Activated T-cell treated with anti-CD3 and anti-CD28 coated beads, Interleukin-2, amount 50 U/mL, for 4 hours (primary cell): ENCODE data around the gene METTL25B. TPM values are rescaled to one million over a fixed set of nuclear protein-coding genes. Genes with fewer than 3 reads are reported as not detected.

ENCODE experiments used
- ATAC-seq, 2 donors: fragments of 200-7000 bp; cut with Tn5 transposase; one replicate each; pipeline ENCODE4 v1.10.0; 2021
- DNase-seq: peaks from one replicate; pipeline ENCODE4 v3.0.0-alpha.2; 2020
- H3K27me3 Mint-ChIP-seq: one replicate; pipeline ENCODE4 v1.8.0; 2021; ENCODE audit warnings: low read depth, mixed read lengths
- H3K36me3 Mint-ChIP-seq: one replicate; pipeline ENCODE4 v1.8.0; 2022; ENCODE audit warnings: mixed read lengths; ENCODE audit not compliant: insufficient read depth
- H3K4me1 Mint-ChIP-seq: one replicate; pipeline ENCODE4 v1.8.0; 2021; ENCODE audit warnings: low read depth, mixed read lengths
- H3K4me3 Mint-ChIP-seq: one replicate; pipeline ENCODE4 v1.8.0; 2021; ENCODE audit warnings: mild to moderate bottlenecking, moderate library complexity, mixed read lengths
- H3K9me3 Mint-ChIP-seq: one replicate; pipeline ENCODE4 v1.8.0; 2021; ENCODE audit warnings: mixed read lengths
- total RNA-seq, 3 donors: library from RNA; stranded (reverse); gene quantifications; one replicate each; pipeline ENCODE4 v1.2.1, GENCODE V29; 2021

METTL25B gene
- total RNA-seq, 3 donors from 2014 or later, result 16.6 to 18.9 (median 18.5) TPM

- H3K4me3 Mint-ChIP-seq, result peak overlapping the region; percentile 63
- DNase-seq, result no peak
- peaks cover 25% of the 10 kb centered on the region for H3K4me1 Mint-ChIP-seq
- peaks cover 19% of the 10 kb centered on the region for H3K27me3 Mint-ChIP-seq
- peaks cover 2% of the 10 kb centered on the region for H3K36me3 Mint-ChIP-seq
- no peaks in the 10 kb centered on the region for H3K9me3 Mint-ChIP-seq
- no peak for ATAC-seq
Observed at GRCh38 chr1:156707417-156708217, 20.7 kb upstream of the METTL25B start.

GRCh38 chr1:156708218-156708661 is 20.0 kb upstream of the METTL25B start:
- no peak for DNase-seq
- no peak for ATAC-seq
- H3K36me3 Mint-ChIP-seq, result peaks cover 2% of the 10 kb centered on the region
- peaks cover 15% of the 10 kb centered on the region for H3K27me3 Mint-ChIP-seq
- H3K9me3 Mint-ChIP-seq, result no peaks in the 10 kb centered on the region
- H3K4me3 Mint-ChIP-seq, result no peak overlapping the region
- peaks cover 25% of the 10 kb centered on the region for H3K4me1 Mint-ChIP-seq

- Mint-ChIP-seq H3K27me3 (peaks cover 8% of the 10 kb centered on the region), H3K36me3 (peaks cover 2% of the 10 kb centered on the region), H3K4me1 (peaks cover 25% of the 10 kb centered on the region), H3K4me3 (no peak overlapping the region), H3K9me3 (no peaks in the 10 kb centered on the region)
- DNase-seq (no peak), ATAC-seq (no peak)
Observed at GRCh38 chr1:156709031-156709430, 19.2 kb upstream of the METTL25B start.

- ATAC-seq (no peak), DNase-seq (no peak)
- peaks cover 2% of the 10 kb centered on the region for H3K27me3 Mint-ChIP-seq
- H3K36me3 Mint-ChIP-seq, result peaks cover 4% of the 10 kb centered on the region
- no peak overlapping the region for H3K4me3 Mint-ChIP-seq
- H3K9me3 Mint-ChIP-seq, result no peaks in the 10 kb centered on the region
- peaks cover 19% of the 10 kb centered on the region for H3K4me1 Mint-ChIP-seq
Observed at GRCh38 chr1:156709757-156710489, 18.3 kb upstream of the METTL25B start.

- Mint-ChIP-seq H3K4me1 (peaks cover 8% of the 10 kb centered on the region), H3K9me3 (no peaks in the 10 kb centered on the region), H3K36me3 (peaks cover 17% of the 10 kb centered on the region), H3K4me3 (no peak overlapping the region), H3K27me3 (no peaks in the 10 kb centered on the region)
- ATAC-seq (no peak), DNase-seq (no peak)
Observed at GRCh38 chr1:156711011-156711817, 17.1 kb upstream of the METTL25B start.

- H3K36me3 Mint-ChIP-seq, result peaks cover 21% of the 10 kb centered on the region
- DNase-seq (no peak), ATAC-seq (no peak)
- H3K4me1 Mint-ChIP-seq, result no peaks in the 10 kb centered on the region
- H3K4me3 Mint-ChIP-seq, result no peak overlapping the region
- H3K9me3 Mint-ChIP-seq, result no peaks in the 10 kb centered on the region
- no peaks in the 10 kb centered on the region for H3K27me3 Mint-ChIP-seq
Observed at GRCh38 chr1:156712626-156713025, 15.6 kb upstream of the METTL25B start.

- H3K4me1 Mint-ChIP-seq, result no peaks in the 10 kb centered on the region
- no peak for ATAC-seq
- no peaks in the 10 kb centered on the region for H3K27me3 Mint-ChIP-seq
Observed at GRCh38 chr1:156714830-156715229, 13.4 kb upstream of the METTL25B start.

GRCh38 chr1:156717351-156717750 is 10.9 kb upstream of the METTL25B start:
- no peak for ATAC-seq
- Mint-ChIP-seq H3K4me1 (peaks cover 1% of the 10 kb centered on the region), H3K27me3 (no peaks in the 10 kb centered on the region), H3K9me3 (no peaks in the 10 kb centered on the region), H3K4me3 (no peak overlapping the region), H3K36me3 (peaks cover 28% of the 10 kb centered on the region)
- DNase-seq, result no peak

More at GRCh38 chr1:156714830-156715229, 13.4 kb upstream of the METTL25B start:
- DNase-seq, result no peak
- Mint-ChIP-seq H3K9me3 (no peaks in the 10 kb centered on the region), H3K4me3 (no peak overlapping the region), H3K36me3 (peaks cover 23% of the 10 kb centered on the region)

- ATAC-seq (no peak), DNase-seq (no peak)
- Mint-ChIP-seq H3K4me1 (peaks cover 16% of the 10 kb centered on the region), H3K9me3 (no peaks in the 10 kb centered on the region), H3K27me3 (no peaks in the 10 kb centered on the region), H3K36me3 (peaks cover 29% of the 10 kb centered on the region), H3K4me3 (no peak overlapping the region)
Observed at GRCh38 chr1:156721131-156721530, 7.1 kb upstream of the METTL25B start.

GRCh38 chr1:156721535-156721934 is 6.7 kb upstream of the METTL25B start:
- no peak for ATAC-seq
- Mint-ChIP-seq H3K27me3 (no peaks in the 10 kb centered on the region), H3K36me3 (peaks cover 29% of the 10 kb centered on the region), H3K9me3 (no peaks in the 10 kb centered on the region), H3K4me1 (peaks cover 16% of the 10 kb centered on the region), H3K4me3 (no peak overlapping the region)
- no peak for DNase-seq

GRCh38 chr1:156725683-156726280 is 2.5 kb upstream of the METTL25B start:
- no peak overlapping the region for H3K4me3 Mint-ChIP-seq

GRCh38 chr1:156726549-156727226 is 1.6 kb upstream of the METTL25B start:
- H3K36me3 Mint-ChIP-seq, result peaks cover 19% of the 10 kb centered on the region
- DNase-seq (peak; percentile 37), ATAC-seq (no peak)
- H3K27me3 Mint-ChIP-seq, result no peaks in the 10 kb centered on the region
- peaks cover 24% of the 10 kb centered on the region for H3K4me1 Mint-ChIP-seq
- H3K4me3 Mint-ChIP-seq, result no peak overlapping the region
- no peaks in the 10 kb centered on the region for H3K9me3 Mint-ChIP-seq

More at GRCh38 chr1:156725683-156726280, 2.5 kb upstream of the METTL25B start:
- Mint-ChIP-seq H3K36me3 (peaks cover 22% of the 10 kb centered on the region), H3K9me3 (no peaks in the 10 kb centered on the region), H3K4me1 (peaks cover 24% of the 10 kb centered on the region), H3K27me3 (no peaks in the 10 kb centered on the region)
- peak; percentile 16 to 20 for ATAC-seq
- peak; percentile 76 for DNase-seq

GRCh38 chr1:156727492-156727891 is 777 bp upstream of the METTL25B start:
- DNase-seq (no peak), ATAC-seq (no peak)
- Mint-ChIP-seq H3K4me3 (no peak overlapping the region), H3K4me1 (peaks cover 24% of the 10 kb centered on the region), H3K36me3 (peaks cover 19% of the 10 kb centered on the region), H3K27me3 (no peaks in the 10 kb centered on the region), H3K9me3 (no peaks in the 10 kb centered on the region)
